Right lobe of liver (tissue), 6 donors: ENCODE data around the gene GABRB2. TPM values are rescaled to one million over a fixed set of nuclear protein-coding genes. Genes with fewer than 3 reads are reported as not detected.

ENCODE experiments used
- ATAC-seq, 4 donors: fragments of 200-7000 bp; cut with Tn5 transposase; one replicate each; pipeline ENCODE4 v1.9.1; 2020; ENCODE audit warnings: mild to moderate bottlenecking in 4 of 4, moderate library complexity in 4 of 4
- DNase-seq, 3 donors: peaks; one replicate each; pipeline ENCODE4 v3.0.0-alpha.2; 2020
- H3K27ac ChIP-seq, 3 donors: fragments of 200-600 bp; one replicate each; pipeline ENCODE4 v1.8.0; 2022
- H3K27me3 ChIP-seq, 2 donors: fragments of 200-600 bp; one replicate each; pipeline ENCODE4 v1.8.0; 2022
- H3K36me3 ChIP-seq, 4 donors: fragments of 200-600 bp; sonication (generic) in 1 of 4; one replicate each; pipeline versions ENCODE4 v1.5.1 to v1.8.0; 2017 to 2022; ENCODE audit warnings: control low read depth in 1 of 4
- H3K4me1 ChIP-seq, 4 donors: fragments of 200-600 bp; sonication (generic) in 1 of 4; one replicate each; pipeline versions ENCODE4 v1.5.1 to v1.8.0; 2017 to 2022; ENCODE audit warnings: control low read depth in 1 of 4
- H3K4me3 ChIP-seq, 3 donors: fragments of 200-600 bp; one replicate each; pipeline ENCODE4 v1.8.0; 2022
- H3K9me3 ChIP-seq, 4 donors: fragments of 200-600 bp; sonication (generic) in 1 of 4; one replicate each; pipeline versions ENCODE4 v1.5.1 to v1.8.0; 2017 to 2022; ENCODE audit warnings: control low read depth in 1 of 4
- CTCF ChIP-seq, 4 donors: fragments of 200-600 bp in 3 of 4; fragments of 450-650 bp in 1 of 4; IDR thresholded peaks; one replicate each; pipeline versions ENCODE4 v1.5.1 to v1.8.0; 2016 to 2022; ENCODE audit warnings: antibody characterized with exemption in 4 of 4, mild to moderate bottlenecking in 2 of 4
- POLR2A ChIP-seq: fragments of 450-650 bp; IDR thresholded peaks from one replicate; pipeline ENCODE4 v1.6.1; 2017; ENCODE audit warnings: antibody characterized with exemption, mild to moderate bottlenecking
- WGBS: methylation state at CpG from one replicate; pipeline ENCODE4 v1.1.6; 2018; ENCODE audit warnings: low coverage, low lambda C conversion rate; ENCODE audit not compliant: insufficient coverage; ENCODE audit errors: missing lambda C conversion rate; 5-methylcytosine and 5-hydroxymethylcytosine counted together
- intact Hi-C, 2 donors: fragments of 100-400 bp; cut with DNase I; formaldehyde crosslinking; loops; one replicate each; pipeline versions ENCODE4 v1.11.2 to v1.14.1; 2022
- total RNA-seq, 6 experiments: library from RNA; depleted of rRNA in 2 of 6; stranded (reverse); fragments of >200 nt in 2 of 6; fragmentation: NEBNext Ultra II Directional in 3 of 6; extraction: Animal tissue kit (Norgen Biotek cat#: 25700) in 3 of 6; gene quantifications; one replicate each; pipeline versions ENCODE4 v1.1.0 to v1.2.4, GENCODE V29; 2016 to 2023
- donor health status: DM: no; HTN: yes; CAD: no.
- donor health status: DM: no; HTN: no; CAD: no.
- donor health status: DM: no; HTN: no; CAD: no.
- donor health status: DM: no; HTN: yes; CAD: no.
- donor health status: DM: no; HTN: yes; CAD: no.

The GABRB2 gene
- total RNA-seq, 6 experiments from 2014 or later = not detected

DNA sequence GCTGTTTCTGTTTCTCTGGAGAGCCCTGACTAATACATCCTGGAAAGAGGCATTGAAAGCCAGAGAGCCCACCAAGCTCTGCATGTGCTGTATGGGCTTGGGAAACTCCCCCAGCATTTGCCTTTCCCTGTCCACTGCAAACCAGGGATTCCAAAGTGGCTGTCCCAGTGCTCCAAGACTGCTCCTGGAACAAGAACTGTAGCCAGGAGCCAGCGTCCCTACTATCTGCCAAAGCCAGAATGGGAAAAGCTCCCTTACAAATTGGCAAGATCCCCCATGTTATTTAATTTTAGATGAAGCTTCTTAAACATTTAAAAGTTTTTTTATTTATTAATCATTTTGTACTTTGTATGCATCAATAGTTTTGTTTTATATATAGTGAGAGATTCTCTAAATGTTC, 263.2 kb downstream of the GABRB2 start:
- intact Hi-C loops = no loop called here
- ATAC-seq = no peak
- TF ChIP-seq CTCF (IDR thresholded peaks at IDR 0.05) (no peak), POLR2A (no peak)
- no peak for DNase-seq
- Histone ChIP-seq H3K9me3 (no peaks in the 10 kb centered on the region), H3K27me3 (no peaks in the 10 kb centered on the region), H3K36me3 (no peaks in the 10 kb centered on the region), H3K4me1 (no peaks in the 10 kb centered on the region), H3K27ac (no peak overlapping the region), H3K4me3 (no peak overlapping the region)
- WGBS = 24% methylated on average over 1 of the region's 1 CpG

GRCh38 chr5:161278739-161279660, 267.5 kb downstream of the GABRB2 start:
- Histone ChIP-seq H3K4me1 (no peaks in the 10 kb centered on the region), H3K36me3 (no peaks in the 10 kb centered on the region), H3K27me3 (no peaks in the 10 kb centered on the region), H3K27ac (no peak overlapping the region), H3K4me3 (no peak overlapping the region), H3K9me3 (no peaks in the 10 kb centered on the region)
- 55% methylated on average over 4 of the region's 4 CpGs for WGBS
- DNase-seq (no peak), ATAC-seq (no peak)
- no peak for TF ChIP-seq POLR2A
- TF ChIP-seq CTCF (IDR thresholded peaks at IDR 0.05) = no peak
- intact Hi-C loops = no loop called here

DNA sequence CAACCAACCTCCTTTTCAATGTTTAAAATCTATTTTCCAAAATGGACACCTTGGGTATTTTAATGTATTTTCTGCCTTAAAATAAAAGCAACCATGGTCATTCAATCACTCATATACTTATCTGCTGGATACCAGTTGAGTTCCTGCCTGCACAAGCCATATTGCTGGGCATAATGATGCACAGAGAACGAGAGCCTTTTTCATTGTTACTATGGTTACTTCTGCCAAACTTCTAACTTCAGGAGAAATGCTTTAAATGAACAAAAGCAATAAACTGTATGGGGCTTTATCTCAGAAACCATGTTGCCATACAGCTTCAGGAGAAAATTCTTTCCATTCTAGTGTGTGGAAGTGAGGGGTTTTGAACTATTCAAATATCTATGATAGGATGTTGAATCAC, 269.5 kb downstream of the GABRB2 start:
- WGBS = 55% methylated on average over 1 of the region's 1 CpG
- no peak for DNase-seq
- Histone ChIP-seq H3K36me3 (no peaks in the 10 kb centered on the region), H3K4me1 (no peaks in the 10 kb centered on the region), H3K27me3 (no peaks in the 10 kb centered on the region), H3K27ac (no peak overlapping the region), H3K9me3 (no peaks in the 10 kb centered on the region), H3K4me3 (no peak overlapping the region)
- intact Hi-C loops = no loop called here
- ATAC-seq = no peak
- no peak for TF ChIP-seq POLR2A
- no peak for TF ChIP-seq CTCF (IDR thresholded peaks at IDR 0.05)

DNA sequence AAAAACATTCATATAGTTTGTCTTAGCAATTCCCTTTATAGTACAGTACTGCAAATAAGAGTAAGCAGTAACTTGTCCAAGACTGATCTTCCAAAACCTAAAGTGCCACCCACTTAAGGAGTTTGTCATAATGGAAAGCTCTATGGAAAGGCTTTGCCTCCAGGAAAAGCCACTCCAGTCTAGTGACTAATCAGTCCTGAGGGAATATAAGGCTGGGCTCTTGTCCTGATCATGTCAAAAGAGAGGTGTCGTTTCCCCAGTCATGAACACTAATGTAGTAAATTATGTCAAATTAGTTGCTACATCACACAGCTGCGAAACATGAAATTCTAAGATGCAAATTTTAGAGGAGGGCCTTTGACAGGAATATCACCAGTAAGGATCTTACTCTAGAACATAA, 271.6 kb downstream of the GABRB2 start:
- no peak overlapping the region for H3K4me3 ChIP-seq
- no peaks in the 10 kb centered on the region for H3K4me1 ChIP-seq
- WGBS = 60% methylated on average over 2 of the region's 2 CpGs
- TF ChIP-seq POLR2A = no peak
- no peak for TF ChIP-seq CTCF (IDR thresholded peaks at IDR 0.05)
- intact Hi-C loops = no loop called here
- no peak overlapping the region for H3K27ac ChIP-seq
- no peaks in the 10 kb centered on the region for H3K36me3 ChIP-seq
- DNase-seq (no peak), ATAC-seq (no peak)
- no peaks in the 10 kb centered on the region for H3K27me3 ChIP-seq
- no peaks in the 10 kb centered on the region for H3K9me3 ChIP-seq
